GM18858 (cell line): Measurements from ENCODE around the gene TRERF1.

Experiments used
- ATAC-seq: cut with Tn5 transposase; IDR thresholded peaks from one replicate; pipeline ENCODE4 v1.9.1; 2021; ENCODE audit not compliant: unreplicated experiment

TRERF1 gene

GRCh38 chr6:42394881-42395620, 56.7 kb downstream of the TRERF1 start:
- no peak for ATAC-seq

GRCh38 chr6:42394151-42394550, 57.6 kb downstream of the TRERF1 start:
- ATAC-seq, result no peak

- ATAC-seq, result no peak
Observed at GRCh38 chr6:42393339-42393738, 58.4 kb downstream of the TRERF1 start.

GRCh38 chr6:42392833-42393232, 58.9 kb downstream of the TRERF1 start:
- ATAC-seq, result no peak

GRCh38 chr6:42391441-42391840, 60.3 kb downstream of the TRERF1 start:
- ATAC-seq, result no peak

GRCh38 chr6:42390228-42390934, 61.3 kb downstream of the TRERF1 start:
- ATAC-seq, result no peak

GRCh38 chr6:42389736-42390135, 62.0 kb downstream of the TRERF1 start:
- ATAC-seq, result no peak

GRCh38 chr6:42388046-42388445, 63.7 kb downstream of the TRERF1 start:
- no peak for ATAC-seq

GRCh38 chr6:42387336-42387735, 64.4 kb downstream of the TRERF1 start:
- ATAC-seq, result no peak

- no peak for ATAC-seq
Observed at GRCh38 chr6:42385339-42385738, 66.4 kb downstream of the TRERF1 start.

- ATAC-seq, result no peak
Observed at GRCh38 chr6:42383421-42384205, 68.1 kb downstream of the TRERF1 start.

- ATAC-seq, result no peak
Observed at GRCh38 chr6:42381850-42382249, 69.9 kb downstream of the TRERF1 start.

GRCh38 chr6:42380228-42380979, 71.3 kb downstream of the TRERF1 start:
- no peak for ATAC-seq

- ATAC-seq, result no peak
Observed at GRCh38 chr6:42378536-42378935, 73.2 kb downstream of the TRERF1 start.

GRCh38 chr6:42378125-42378524, 73.6 kb downstream of the TRERF1 start:
- no peak for ATAC-seq

GRCh38 chr6:42375007-42375635, 76.6 kb downstream of the TRERF1 start:
- no peak for ATAC-seq

GRCh38 chr6:42374018-42374669, 77.6 kb downstream of the TRERF1 start:
- no peak for ATAC-seq

- no peak for ATAC-seq
Observed at GRCh38 chr6:42372699-42373098, 79.0 kb downstream of the TRERF1 start.

GRCh38 chr6:42370323-42370985, 81.3 kb downstream of the TRERF1 start:
- no peak for ATAC-seq

GRCh38 chr6:42369568-42369967, 82.2 kb downstream of the TRERF1 start:
- ATAC-seq, result no peak
